K562 (cell line): ENCODE data around the gene SLC4A5. TPM values are rescaled to one million over a fixed set of nuclear protein-coding genes. Genes with fewer than 3 reads are reported as not detected.

Experiments
- ATAC-seq: fragments of 200-7000 bp; cut with Tn5 transposase; 3 replicates; pipeline ENCODE4 v1.9.1; 2020; ENCODE audit warnings: moderate library complexity
- BruUV-seq: library from RNA; stranded (reverse); fragments of 400-500 nt; replicated peaks from 2 replicates; lab custom pipeline; 2021; lab: Mats Ljungman, UMichigan
- CTCF ChIA-PET: fragments of 300-600 bp; formaldehyde crosslinking; extraction: SDS; loops from one replicate; lab custom pipeline; 2021; ENCODE audit warnings: low intra/inter-chr PET ratio; lab: Yijun Ruan, JAX
- POLR2A ChIA-PET: fragments of 300-600, 350-650 bp; sonication (Branson Sonifier 250); formaldehyde crosslinking; extraction: SDS; loops from one replicate; lab custom pipeline; 2021; ENCODE audit warnings: antibody characterized with exemption, inconsistent platforms; lab: Yijun Ruan, JAX
- DNase-seq, 4 experiments: peaks; one replicate each; pipeline versions ENCODE4 v3.0.0 to v3.0.0-alpha.2; 2011 to 2018; ENCODE audit warnings: low spot score in 3 of 4, mixed read lengths in 3 of 4; ENCODE audit errors: extremely low read depth in 1 of 4
- FAIRE-seq: peaks from 2 replicates; lab custom pipeline; 2011; peaks lifted over from hg19 to GRCh38; lab: Jason Lieb, UNC
- H2AFZ ChIP-seq: 2 replicates; pipeline ENCODE4 v1.6.0; 2011; ENCODE audit warnings: low read depth, low read length, control low read depth, inconsistent platforms
- H3K27ac ChIP-seq: fragments of 200-600 bp; 3 replicates; pipeline ENCODE4 v1.8.0; 2011; ENCODE audit warnings: low read depth, mild to moderate bottlenecking, control low read depth, inconsistent platforms, low read length, moderate library complexity, mixed read lengths; ENCODE audit errors: extremely low read depth
- H3K27me3 ChIP-seq, 2 experiments: fragments of 300-600 bp in 1 of 2; 2 replicates in 1 of 2; 3 replicates in 1 of 2; pipeline versions ENCODE4 v1.6.0 to v1.8.0; 2011; ENCODE audit warnings: inconsistent platforms in 2 of 2, low read length in 2 of 2, mild to moderate bottlenecking in 1 of 2, mixed read lengths in 1 of 2, moderate library complexity in 1 of 2; ENCODE audit not compliant: control insufficient read depth in 2 of 2, insufficient read depth in 2 of 2
- H3K36me3 ChIP-seq: fragments of 300-600 bp; 3 replicates; pipeline ENCODE4 v1.8.0; 2011; ENCODE audit warnings: mild to moderate bottlenecking, low read length, inconsistent platforms; ENCODE audit not compliant: control insufficient read depth, insufficient read depth
- H3K4me1 ChIP-seq, 2 experiments: fragments of 200-600 bp in 1 of 2; replicated peaks in 1 of 2; 2 replicates in 1 of 2; 3 replicates in 1 of 2; pipeline versions ENCODE4 v1.5.1 to v1.8.0; 2011; ENCODE audit warnings: inconsistent platforms in 2 of 2, low read length in 2 of 2, mild to moderate bottlenecking in 1 of 2, mixed read lengths in 1 of 2, moderate library complexity in 1 of 2; ENCODE audit not compliant: control insufficient read depth in 2 of 2, insufficient read depth in 2 of 2
- H3K4me2 ChIP-seq: 2 replicates; pipeline ENCODE4 v1.6.1; 2011; ENCODE audit warnings: low read length, control low read depth, inconsistent platforms, mixed read lengths; ENCODE audit not compliant: insufficient read depth
- H3K4me3 ChIP-seq: fragments of 200-600 bp; sonication (generic), shearing (Covaris generic); 2 replicates; pipeline ENCODE4 v1.5.1; 2016; ENCODE audit warnings: control low read depth, inconsistent platforms
- H3K79me2 ChIP-seq: fragments of 200-600 bp; 3 replicates; pipeline ENCODE4 v1.8.0; 2011; ENCODE audit warnings: low read length, inconsistent platforms; ENCODE audit not compliant: control insufficient read depth, insufficient read depth
- H3K9ac ChIP-seq, 2 experiments: 2 replicates each; pipeline versions ENCODE4 v1.6.0 to v1.6.1; 2011; ENCODE audit warnings: low read depth in 2 of 2, low read length in 2 of 2, control low read depth in 1 of 2, inconsistent platforms in 1 of 2, mild to moderate bottlenecking in 1 of 2, mixed read lengths in 1 of 2; ENCODE audit not compliant: insufficient read depth in 1 of 2
- H3K9me1 ChIP-seq: one replicate; pipeline ENCODE4 v1.6.0; 2011; ENCODE audit warnings: inconsistent platforms, mild to moderate bottlenecking, low read length, moderate library complexity; ENCODE audit not compliant: control insufficient read depth, insufficient read depth
- H3K9me3 ChIP-seq: replicated peaks from 2 replicates; pipeline ENCODE4 v1.5.1; 2011; ENCODE audit warnings: low read depth, low read length, inconsistent platforms; ENCODE audit not compliant: control insufficient read depth, insufficient read depth
- H4K20me1 ChIP-seq: replicated peaks from 2 replicates; pipeline ENCODE4 v1.6.1; 2011; ENCODE audit warnings: low read length, inconsistent platforms, mixed read lengths; ENCODE audit not compliant: control insufficient read depth, insufficient read depth
- BHLHE40 ChIP-seq: IDR thresholded peaks from 2 replicates; pipeline ENCODE4 v1.6.1; 2011; ENCODE audit warnings: low read length, improper control_type of control experiment
- CLOCK ChIP-seq: fragments of 250-450 bp; sonication (Bioruptor Pico); IDR thresholded peaks from 2 replicates; pipeline ENCODE4 v1.4.0; 2020; ENCODE audit warnings: mild to moderate bottlenecking, moderate library complexity, borderline replicate concordance
- DNMT1 ChIP-seq: fragments of 450-650 bp; IDR thresholded peaks from 2 replicates; pipeline ENCODE4 v1.6.1; 2016; ENCODE audit warnings: antibody characterized with exemption, mild to moderate bottlenecking
- EHMT2 ChIP-seq: fragments of 450-650 bp; IDR thresholded peaks from 2 replicates; pipeline ENCODE4 v1.6.1; 2018; ENCODE audit warnings: antibody characterized with exemption
- FOXA1 ChIP-seq: fragments of 450-650 bp; IDR thresholded peaks from 2 replicates; pipeline ENCODE4 v1.6.1; 2016; ENCODE audit warnings: mild to moderate bottlenecking, borderline replicate concordance
- HNRNPK ChIP-seq: fragments of 200-400 bp; formaldehyde crosslinking; IDR thresholded peaks from one replicate; pipeline ENCODE4 v1.6.1; 2018; ENCODE audit warnings: mild to moderate bottlenecking, low read depth, low read length; ENCODE audit not compliant: poor library complexity, severe bottlenecking
- MCM2 ChIP-seq: fragments of 450-650 bp; IDR thresholded peaks from 2 replicates; pipeline ENCODE4 v1.6.1; 2017; ENCODE audit warnings: low read depth, mild to moderate bottlenecking
- RNF2 ChIP-seq: sonication (generic); IDR thresholded peaks from 2 replicates; pipeline ENCODE4 v1.6.1; 2016
- SMARCB1 ChIP-seq: IDR thresholded peaks from 2 replicates; pipeline ENCODE4 v1.6.1; 2011; ENCODE audit warnings: improper control_type of control experiment, low read depth; ENCODE audit not compliant: insufficient read length
- SNRNP70 ChIP-seq: fragments of 200-400 bp; formaldehyde crosslinking; optimal IDR thresholded peaks from 2 replicates; pipeline ENCODE3; 2017; ENCODE audit warnings: low read depth, low read length
- SP1 ChIP-seq: sonication (generic); formaldehyde crosslinking; IDR thresholded peaks from 2 replicates; pipeline ENCODE4 v1.8.1; 2022; ENCODE audit warnings: mild to moderate bottlenecking, missing genetic modification reagents
- TEAD2 ChIP-seq: fragments of 450-650 bp; IDR thresholded peaks from 2 replicates; pipeline ENCODE4 v1.6.1; 2016; ENCODE audit warnings: missing genetic modification characterization, control low read depth, missing compliant biosample characterization
- U2AF1 ChIP-seq: fragments of 200-400 bp; formaldehyde crosslinking; optimal IDR thresholded peaks from 2 replicates; pipeline ENCODE3; 2017; ENCODE audit warnings: mild to moderate bottlenecking, low read depth, low read length, moderate library complexity
- ZFP36 ChIP-seq: fragments of 150-350 bp; IDR thresholded peaks from 2 replicates; pipeline ENCODE4 v1.6.1; 2018; ENCODE audit warnings: low read length, low read depth; ENCODE audit not compliant: partially characterized antibody
- ZNF165 ChIP-seq: fragments of 250-450 bp; sonication (Bioruptor Pico); IDR thresholded peaks from 2 replicates; pipeline ENCODE4 v1.4.0; 2020; ENCODE audit warnings: borderline replicate concordance
- WGBS: fragments of 100-300 bp; shearing (Covaris generic); methylation state at CpG from one replicate; pipeline ENCODE4 v1.1.6; 2016; ENCODE audit warnings: low coverage, mixed read lengths; ENCODE audit not compliant: insufficient coverage; ENCODE audit errors: missing lambda C conversion rate; 5-methylcytosine and 5-hydroxymethylcytosine counted together
- in situ Hi-C: fragments of 300-500 bp; cut with MboI; formaldehyde crosslinking; loops from 4 replicates; pipeline ENCODE4 v1.15.0; 2018; ENCODE audit warnings: inconsistent platforms, mixed read lengths
- intact Hi-C: fragments of 100-400 bp; cut with micrococcal nuclease; formaldehyde crosslinking; loops from 2 replicates; pipeline ENCODE4 v1.14.2; 2022
- polyA plus RNA-seq, 8 experiments: library from polyadenylated mRNA; depleted of rRNA in 4 of 8; stranded (reverse) in 5 of 8; unstranded in 3 of 8; fragments of >200 nt; fragmentation: Nextera tagmentation in 2 of 8; fragmentation: Illumina TruSeq in 1 of 8; extraction: Ambion mirVana in 2 of 8; extraction: Trizol in 1 of 8; gene quantifications; 2 replicates each; pipeline versions ENCODE4 v1.2.1 to v1.2.3, GENCODE V29; 2011 to 2014; ENCODE audit warnings: inconsistent platforms in 1 of 8, missing spikeins in 1 of 8
- total RNA-seq, 7 experiments: library from RNA; depleted of rRNA in 6 of 7; stranded (reverse); fragments of >200 nt in 6 of 7; fragmentation: Illumina TruSeq in 2 of 7; extraction: Trizol in 2 of 7; gene quantifications; 2 replicates each; pipeline versions ENCODE4 v1.2.1 to v1.2.3, GENCODE V29; 2011 to 2021; ENCODE audit warnings: low replicate concordance in 1 of 7

SLC4A5 gene
- total and polyA plus RNA-seq, 9 of the 15 experiments (the other 6 are each of a cell fraction or from before 2014, with no cell fraction given), result 0.03 to 0.77 (median 0.14) TPM; not detected in 1

DNA sequence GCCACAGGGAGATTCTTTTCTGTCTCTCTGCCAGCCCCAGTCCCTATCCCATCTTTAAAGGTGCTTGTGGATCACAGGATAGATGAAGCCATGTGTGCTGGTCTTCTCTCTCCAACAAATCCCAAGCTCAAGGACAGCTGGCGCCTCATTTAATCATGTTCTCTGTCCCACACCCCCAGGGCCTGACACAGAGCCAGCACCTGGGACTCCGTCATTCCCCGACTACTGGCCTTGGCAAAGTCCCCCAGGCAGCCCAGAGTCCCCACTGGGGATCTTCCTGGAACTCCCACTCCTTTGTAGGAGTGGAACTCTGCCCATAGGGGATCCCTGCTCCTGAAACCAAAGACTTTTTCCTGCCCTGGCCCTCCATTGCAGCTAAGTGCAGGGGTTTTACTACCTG, 84.0 kb downstream of the SLC4A5 start:
- Histone ChIP-seq H3K9me1 (no peaks in the 10 kb centered on the region), H3K79me2 (no peaks in the 10 kb centered on the region), H3K4me2 (no peak overlapping the region), H3K9ac (no peak overlapping the region), H3K27me3 (peaks cover 5 to 34% of the 10 kb centered on the region in 2 experiments; a peak in 4 of 5 replicates), H4K20me1 (no peaks in the 10 kb centered on the region), H3K36me3 (no peaks in the 10 kb centered on the region), H3K4me1 (peaks cover 3% of the 10 kb centered on the region in 2 experiments; a peak in 2 of 5 replicates), H3K27ac (no peak overlapping the region), H3K9me3 (no peaks in the 10 kb centered on the region), H2AFZ (no peak overlapping the region), H3K4me3 (no peak overlapping the region)
- no peak for ATAC-seq
- in situ Hi-C loops (no loop called here), intact Hi-C loops (loop anchor here (10.0 kb wide), 2 partner anchors 326 to 434 kb away; partner anchors contain the start of gene STAMBP)
- ChIA-PET CTCF (no interaction called here), POLR2A (interaction anchor here (0.6 kb wide), 1 partner anchor 46 kb away, joined by 3 read pairs; no protein-coding TSS in a partner anchor)
- WGBS, result 39% methylated on average over 3 of the region's 3 CpGs
- TF ChIP-seq SNRNP70 (no peak), U2AF1 (no peak), RNF2 (no peak), ZNF165 (CRISPR knock-in tag) (no peak), DNMT1 (no peak), SP1 (no peak), CLOCK (CRISPR knock-in tag) (no peak), EHMT2 (no peak), ZFP36 (no peak), SMARCB1 (no peak), MCM2 (no peak), BHLHE40 (no peak), FOXA1 (no peak), TEAD2 (tag) (no peak), HNRNPK (no peak)
- no peak for FAIRE-seq
- BruUV-seq, result no TSS peak
- no peak for DNase-seq
